HEK293T (cell line): Measurements from ENCODE around the gene PROSER2.

ENCODE experiments used
- ARNT ChIP-seq: fragments of 450-650 bp; IDR thresholded peaks from 2 replicates; pipeline ENCODE4 v1.6.1; 2017; ENCODE audit warnings: mild to moderate bottlenecking
- BHLHE40 ChIP-seq: fragments of 450-650 bp; IDR thresholded peaks from 2 replicates; pipeline ENCODE4 v1.6.1; 2016; ENCODE audit warnings: mild to moderate bottlenecking, moderate library complexity, borderline replicate concordance
- CTBP1 ChIP-seq: fragments of 450-650 bp; IDR thresholded peaks from 2 replicates; pipeline ENCODE4 v1.6.1; 2016; ENCODE audit warnings: borderline replicate concordance
- ELF4 ChIP-seq: fragments of 450-650 bp; IDR thresholded peaks from 2 replicates; pipeline ENCODE4 v1.6.1; 2017; ENCODE audit warnings: antibody characterized with exemption
- FOXK2 ChIP-seq: fragments of 450-650 bp; IDR thresholded peaks from 2 replicates; pipeline ENCODE4 v1.6.1; 2016; ENCODE audit warnings: mild to moderate bottlenecking
- FOXM1 ChIP-seq: fragments of 450-650 bp; IDR thresholded peaks from 2 replicates; pipeline ENCODE4 v1.6.1; 2017; ENCODE audit warnings: mild to moderate bottlenecking, borderline replicate concordance
- HDGF ChIP-seq: fragments of 450-650 bp; IDR thresholded peaks from 2 replicates; pipeline ENCODE4 v1.6.1; 2017; ENCODE audit warnings: antibody characterized with exemption, borderline replicate concordance
- LEF1 ChIP-seq: fragments of 450-650 bp; IDR thresholded peaks from 2 replicates; pipeline ENCODE4 v1.6.1; 2017; ENCODE audit warnings: mild to moderate bottlenecking, borderline replicate concordance
- PKNOX1 ChIP-seq: fragments of 450-650 bp; IDR thresholded peaks from 2 replicates; pipeline ENCODE4 v1.6.1; 2016
- SP1 ChIP-seq: fragments of 450-650 bp; IDR thresholded peaks from 2 replicates; pipeline ENCODE4 v1.6.1; 2017
- SUZ12 ChIP-seq: fragments of 450-650 bp; IDR thresholded peaks from 2 replicates; pipeline ENCODE4 v1.6.1; 2016; ENCODE audit warnings: mild to moderate bottlenecking

DNA sequence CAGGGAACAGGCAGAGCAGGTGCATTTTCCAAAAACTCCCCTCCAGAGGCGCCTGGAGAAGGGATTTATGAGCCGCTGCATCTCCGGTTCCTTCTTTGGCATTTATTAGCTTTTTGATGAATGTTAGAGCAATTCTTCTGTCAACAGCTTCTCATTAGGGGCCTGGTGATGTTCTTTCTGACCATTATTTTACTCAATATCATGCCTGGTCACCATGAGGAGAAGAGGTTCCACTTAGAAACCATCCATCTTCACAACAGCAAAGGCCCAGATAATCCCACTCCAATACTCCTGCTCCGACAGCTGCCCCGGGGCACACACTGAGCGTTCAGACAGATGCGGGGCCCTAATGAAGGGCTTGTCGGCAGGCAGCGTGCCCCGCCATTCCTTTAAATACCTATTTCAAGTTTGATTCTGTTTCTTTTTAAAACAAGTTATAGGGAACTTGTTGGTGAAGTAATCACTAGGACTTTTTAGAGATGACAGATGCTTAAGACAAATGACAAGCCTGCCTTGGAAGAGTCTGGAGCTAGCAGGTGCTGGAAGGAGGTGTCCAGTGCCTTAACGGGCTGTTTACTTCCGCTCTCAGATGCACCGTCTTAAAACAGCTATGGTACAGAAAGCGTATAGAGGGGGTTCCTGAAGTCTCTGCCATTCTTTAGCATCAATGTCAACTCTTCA, 49.3 kb upstream of the PROSER2 start:
- peak; percentile 95 for TF ChIP-seq PKNOX1
- no peak for TF ChIP-seq FOXM1
- peak; percentile 95 for TF ChIP-seq ARNT
- no peak for TF ChIP-seq BHLHE40
- no peak for TF ChIP-seq SP1
- no peak for TF ChIP-seq FOXK2
- no peak for TF ChIP-seq SUZ12
- peak; percentile 98 for TF ChIP-seq LEF1
- TF ChIP-seq HDGF: no peak
- TF ChIP-seq ELF4: no peak
- peak; percentile 99 for TF ChIP-seq CTBP1
